GM12801 (cell line): ENCODE results near the gene IFI27L2.

Experiments used
- CTCF ChIP-seq: IDR thresholded peaks from one replicate; pipeline ENCODE4 v1.5.1; 2011; ENCODE audit warnings: control low read depth; ENCODE audit not compliant: insufficient read length; ENCODE audit errors: extremely low read depth

The IFI27L2 gene

DNA sequence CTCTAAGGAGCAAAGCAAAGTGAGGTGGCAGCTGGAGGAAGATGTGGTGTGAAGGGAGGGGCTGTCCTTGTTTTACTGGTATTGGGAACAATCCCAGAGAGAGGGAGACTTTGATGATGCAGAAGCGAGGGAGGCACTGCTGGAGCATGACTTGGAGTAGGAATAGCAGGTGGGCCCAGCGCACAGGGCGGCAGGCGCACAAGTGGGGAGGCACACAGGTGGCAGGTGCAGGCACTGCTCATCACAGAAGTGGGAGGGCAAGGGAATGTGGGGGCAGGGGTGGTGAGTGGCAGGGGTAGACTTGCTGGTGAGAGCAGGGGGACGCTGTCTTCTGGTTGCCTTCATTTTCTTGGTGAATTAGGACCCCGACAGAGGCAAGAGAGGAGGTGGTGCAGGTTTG, 30.4 kb downstream of the IFI27L2 start:
- no peak for TF ChIP-seq CTCF

DNA sequence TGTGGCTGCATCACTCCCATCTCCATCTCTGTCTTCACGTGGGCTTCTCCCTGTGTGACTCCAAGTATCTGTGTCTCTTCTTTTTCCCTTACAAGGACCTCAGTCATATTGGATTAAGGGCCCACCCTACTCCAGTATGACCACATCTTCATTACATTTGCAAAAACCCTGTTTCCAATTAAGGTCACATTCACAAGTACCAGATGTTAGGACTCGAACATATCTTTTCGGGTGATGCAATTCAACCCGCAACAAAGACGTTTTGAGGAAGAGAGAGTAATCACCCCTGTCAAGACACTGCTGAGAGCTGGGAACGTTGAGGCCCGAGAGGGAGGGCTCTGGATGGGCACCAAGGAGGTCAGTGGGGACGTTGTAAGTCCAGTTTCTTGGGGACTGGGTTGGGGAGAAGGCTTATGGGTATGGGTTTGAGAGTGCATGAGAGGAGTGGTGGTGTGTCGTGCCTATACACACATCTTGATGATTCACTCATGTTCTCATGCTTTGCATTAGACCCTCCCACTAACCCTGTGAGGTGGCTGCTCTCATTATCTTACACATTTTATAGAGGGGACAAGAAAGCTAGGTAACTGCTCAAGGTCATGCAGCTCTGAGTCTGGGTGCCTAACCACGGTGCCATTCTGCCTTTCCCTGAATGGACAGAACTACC, 30.9 kb downstream of the IFI27L2 start:
- no peak for TF ChIP-seq CTCF

GRCh38 chr14:94097091-94097490, 32.3 kb downstream of the IFI27L2 start:
- TF ChIP-seq CTCF: no peak

DNA sequence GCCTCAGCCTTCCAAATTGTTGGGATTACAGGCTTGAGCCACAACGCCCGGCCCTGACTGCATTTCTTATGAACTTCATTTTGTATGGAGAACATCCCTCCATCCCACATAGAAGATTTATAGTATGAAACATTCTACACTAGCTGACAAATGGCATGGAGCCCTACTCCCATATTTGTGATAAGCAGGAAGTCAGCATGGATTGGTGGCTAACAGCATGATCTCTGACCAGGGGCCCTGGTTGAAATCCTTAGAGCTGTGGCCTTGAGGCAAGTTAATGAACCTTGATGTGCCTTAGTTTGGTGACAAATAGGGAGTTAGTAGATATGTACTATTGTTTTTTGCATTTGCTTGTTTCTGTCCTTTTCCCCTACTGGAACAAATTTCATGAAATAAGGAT, 36.0 kb downstream of the IFI27L2 start:
- TF ChIP-seq CTCF: no peak

GRCh38 chr14:94089479-94089878, 39.9 kb downstream of the IFI27L2 start:
- no peak for TF ChIP-seq CTCF

DNA sequence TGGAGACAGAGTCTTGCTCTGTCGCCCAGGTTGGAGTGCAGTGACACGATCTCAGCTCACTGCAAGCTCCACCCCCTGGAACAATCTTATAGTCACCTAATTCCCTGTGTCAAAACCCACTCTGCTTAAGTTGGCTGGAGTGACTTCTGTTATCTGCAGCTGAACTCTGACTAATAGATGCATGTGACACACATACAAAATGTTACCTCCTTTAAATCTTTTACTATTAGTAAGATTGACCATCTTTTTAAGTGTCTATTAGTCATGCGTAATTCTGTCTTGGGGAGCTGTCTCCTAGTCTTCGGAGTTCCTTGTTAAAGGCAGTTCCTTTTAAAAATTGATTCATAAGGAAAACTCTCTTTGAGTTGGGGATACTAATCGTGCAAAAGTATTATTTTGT, 40.9 kb downstream of the IFI27L2 start:
- no peak for TF ChIP-seq CTCF

DNA sequence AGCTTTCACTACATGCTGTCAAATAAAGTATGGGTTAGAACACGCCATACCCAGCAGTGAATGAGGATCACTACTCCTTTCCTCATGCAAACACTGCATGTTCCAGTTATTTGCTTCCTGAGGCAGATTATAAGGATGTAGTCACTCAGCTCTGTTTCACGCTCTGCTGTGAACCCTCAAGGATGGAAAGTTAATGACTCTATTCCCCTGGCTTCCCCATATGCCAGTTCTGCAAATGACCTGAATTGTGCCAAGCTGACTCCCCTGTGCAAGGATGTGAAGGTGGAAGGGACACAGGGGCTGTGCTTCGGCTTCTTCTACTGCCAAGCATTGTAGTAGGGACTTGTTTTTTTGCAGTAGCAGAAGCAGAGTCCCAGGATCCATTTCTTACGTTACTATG, 41.5 kb downstream of the IFI27L2 start:
- no peak for TF ChIP-seq CTCF
